Keratinocyte (primary cell): ENCODE data around the gene NTN1. TPM values are rescaled to one million over a fixed set of nuclear protein-coding genes. Genes with fewer than 3 reads are reported as not detected.

Experiments used
- DNase-seq: peaks from one replicate; pipeline ENCODE4 v3.0.0-alpha.2; 2011; ENCODE audit warnings: low read depth, missing footprints, low spot score
- FAIRE-seq: peaks from 2 replicates; lab custom pipeline; 2011; peaks lifted over from hg19 to GRCh38; lab: Jason Lieb, UNC
- H2AFZ ChIP-seq: 2 replicates; pipeline ENCODE4 v1.6.0; 2012; ENCODE audit warnings: low read length, control low read depth, inconsistent platforms; ENCODE audit not compliant: control insufficient read depth
- H3K27ac ChIP-seq: 2 replicates; pipeline ENCODE4 v1.5.1; 2011; ENCODE audit warnings: low read length; ENCODE audit not compliant: control insufficient read depth, insufficient read depth
- H3K27me3 ChIP-seq: 3 replicates; pipeline ENCODE4 v1.6.0; 2011; ENCODE audit warnings: low read length; ENCODE audit not compliant: control insufficient read depth, insufficient read depth; ENCODE audit errors: extremely low read depth
- H3K36me3 ChIP-seq, 2 experiments: 2 replicates in 1 of 2; 3 replicates in 1 of 2; pipeline ENCODE4 v1.5.1; 2011; ENCODE audit warnings: low read length in 2 of 2, mild to moderate bottlenecking in 1 of 2; ENCODE audit not compliant: control insufficient read depth in 2 of 2, insufficient read depth in 2 of 2; ENCODE audit errors: extremely low read depth in 1 of 2
- H3K4me1 ChIP-seq: 3 replicates; pipeline ENCODE4 v1.5.1; 2011; ENCODE audit warnings: low read length; ENCODE audit not compliant: control insufficient read depth, insufficient read depth; ENCODE audit errors: extremely low read depth
- H3K4me2 ChIP-seq: 3 replicates; pipeline ENCODE4 v1.6.0; 2011; ENCODE audit warnings: low read depth, low read length; ENCODE audit not compliant: control insufficient read depth, insufficient read depth; ENCODE audit errors: extremely low read depth
- H3K4me3 ChIP-seq, 3 experiments: fragments of 200-600 bp in 1 of 3; sonication (generic) in 1 of 3; 2 replicates in 2 of 3; 3 replicates in 1 of 3; pipeline ENCODE4 v1.5.1; 2011 to 2016; ENCODE audit warnings: low read length in 3 of 3, mild to moderate bottlenecking in 3 of 3, control low read depth in 2 of 3, inconsistent platforms in 1 of 3, low read depth in 1 of 3, mixed read lengths in 1 of 3, mixed run types in 1 of 3, moderate library complexity in 1 of 3; ENCODE audit not compliant: control insufficient read depth in 2 of 3, insufficient read depth in 2 of 3; ENCODE audit errors: extremely low read depth in 1 of 3
- H3K79me2 ChIP-seq: 2 replicates; pipeline ENCODE4 v1.6.0; 2012; ENCODE audit warnings: low read length; ENCODE audit not compliant: control insufficient read depth, insufficient read depth
- H3K9ac ChIP-seq: 3 replicates; pipeline ENCODE4 v1.6.0; 2011; ENCODE audit warnings: low read length; ENCODE audit not compliant: control insufficient read depth, insufficient read depth; ENCODE audit errors: extremely low read depth
- H3K9me1 ChIP-seq: 3 replicates; pipeline ENCODE4 v1.6.0; 2011; ENCODE audit warnings: low read length; ENCODE audit not compliant: control insufficient read depth, insufficient read depth; ENCODE audit errors: extremely low read depth
- H3K9me3 ChIP-seq: 2 replicates; pipeline ENCODE4 v1.5.1; 2012; ENCODE audit warnings: low read depth, low read length; ENCODE audit not compliant: control insufficient read depth
- H4K20me1 ChIP-seq: 3 replicates; pipeline ENCODE4 v1.6.0; 2011; ENCODE audit warnings: low read length; ENCODE audit not compliant: control insufficient read depth, insufficient read depth; ENCODE audit errors: extremely low read depth
- CTCF ChIP-seq, 3 experiments: IDR thresholded peaks in 1 of 3; conservative IDR thresholded peaks in 1 of 3; optimal IDR thresholded peaks in 1 of 3; 2 replicates in 2 of 3; 3 replicates in 1 of 3; pipeline versions ENCODE3 to v1.5.1; 2011; ENCODE audit warnings: low read length in 3 of 3, mild to moderate bottlenecking in 3 of 3, moderate library complexity in 2 of 3, control low read depth in 1 of 3, inconsistent platforms in 1 of 3; ENCODE audit not compliant: insufficient read depth in 2 of 3; ENCODE audit errors: extremely low read depth in 1 of 3
- EZH2 ChIP-seq: IDR thresholded peaks from one replicate; pipeline ENCODE4 v1.6.1; 2012; ENCODE audit warnings: inconsistent platforms, mild to moderate bottlenecking, low read length, moderate library complexity
- dilution Hi-C: fragments of 300-500 bp; cut with MboI; formaldehyde crosslinking; loops from one replicate; pipeline ENCODE4 v1.7.0; 2020; ENCODE audit warnings: low sequenced_read_pairs; ENCODE audit not compliant: extremely low pct_ligation_motif_present
- polyA plus RNA-seq, 5 experiments: library from polyadenylated mRNA; depleted of rRNA in 3 of 5; stranded (reverse) in 3 of 5; stranded (forward) in 1 of 5; unstranded in 1 of 5; fragments of >200 nt; gene quantifications; 1 replicate in 1 of 5; 2 replicates in 3 of 5; 3 replicates in 1 of 5; pipeline versions ENCODE4 v1.2.1 to v1.2.3, GENCODE V29; 2011 to 2012; ENCODE audit warnings: missing spikeins in 2 of 5, low read depth in 1 of 5, low replicate concordance in 1 of 5

NTN1 gene
- polyA plus RNA-seq, 1 donor (not counting 4 experiments of a cell fraction or from before 2014, with no cell fraction given) = 0.10 TPM

GRCh38 chr17:9240659-9241370 lies 219.5 kb downstream of the NTN1 start:
- Histone ChIP-seq H3K4me2 (no peak overlapping the region), H3K9me1 (no peaks in the 10 kb centered on the region), H4K20me1 (no peaks in the 10 kb centered on the region), H3K4me3 (no peak overlapping the region), H2AFZ (no peak overlapping the region), H3K9me3 (no peaks in the 10 kb centered on the region), H3K4me1 (peaks cover 5% of the 10 kb centered on the region), H3K9ac (no peak overlapping the region), H3K79me2 (no peaks in the 10 kb centered on the region), H3K27me3 (peaks cover 7% of the 10 kb centered on the region), H3K27ac (no peak overlapping the region), H3K36me3 (no peaks in the 10 kb centered on the region)
- no peak for TF ChIP-seq CTCF (optimal IDR thresholded peaks at IDR 0.05 in 1 of 3, IDR thresholded peaks at IDR 0.05 in 1 of 3, conservative IDR thresholded peaks at IDR 0.05 in 1 of 3; ENCODE audit: extremely low read depth in 1 of 3, insufficient read depth in 2 of 3, low read length in 3 of 3)
- no peak for TF ChIP-seq EZH2
- FAIRE-seq (no peak), DNase-seq (no peak)
- dilution Hi-C loops = no loop called here

GRCh38 chr17:9241371-9241712 lies 220.0 kb downstream of the NTN1 start:
- Histone ChIP-seq H3K27me3 (peaks cover 7% of the 10 kb centered on the region), H3K9me3 (no peaks in the 10 kb centered on the region), H3K27ac (no peak overlapping the region), H3K9ac (no peak overlapping the region), H3K79me2 (no peaks in the 10 kb centered on the region), H3K4me1 (peaks cover 5% of the 10 kb centered on the region), H4K20me1 (no peaks in the 10 kb centered on the region), H3K4me3 (no peak overlapping the region), H3K4me2 (no peak overlapping the region), H2AFZ (no peak overlapping the region), H3K36me3 (no peaks in the 10 kb centered on the region), H3K9me1 (no peaks in the 10 kb centered on the region)
- FAIRE-seq (no peak), DNase-seq (no peak)
- no peak for TF ChIP-seq EZH2
- TF ChIP-seq CTCF (optimal IDR thresholded peaks at IDR 0.05 in 1 of 3, IDR thresholded peaks at IDR 0.05 in 1 of 3, conservative IDR thresholded peaks at IDR 0.05 in 1 of 3; ENCODE audit: extremely low read depth in 1 of 3, insufficient read depth in 2 of 3, low read length in 3 of 3) = no peak
- dilution Hi-C loops = no loop called here
